ENCODE data around the gene DDX6.
"Not testable (repeated sequence)": the region's sequence is repeated elsewhere in the genome, so short reads cannot be mapped to it uniquely, and the experiment has no call there.

The DDX6 gene

DNA sequence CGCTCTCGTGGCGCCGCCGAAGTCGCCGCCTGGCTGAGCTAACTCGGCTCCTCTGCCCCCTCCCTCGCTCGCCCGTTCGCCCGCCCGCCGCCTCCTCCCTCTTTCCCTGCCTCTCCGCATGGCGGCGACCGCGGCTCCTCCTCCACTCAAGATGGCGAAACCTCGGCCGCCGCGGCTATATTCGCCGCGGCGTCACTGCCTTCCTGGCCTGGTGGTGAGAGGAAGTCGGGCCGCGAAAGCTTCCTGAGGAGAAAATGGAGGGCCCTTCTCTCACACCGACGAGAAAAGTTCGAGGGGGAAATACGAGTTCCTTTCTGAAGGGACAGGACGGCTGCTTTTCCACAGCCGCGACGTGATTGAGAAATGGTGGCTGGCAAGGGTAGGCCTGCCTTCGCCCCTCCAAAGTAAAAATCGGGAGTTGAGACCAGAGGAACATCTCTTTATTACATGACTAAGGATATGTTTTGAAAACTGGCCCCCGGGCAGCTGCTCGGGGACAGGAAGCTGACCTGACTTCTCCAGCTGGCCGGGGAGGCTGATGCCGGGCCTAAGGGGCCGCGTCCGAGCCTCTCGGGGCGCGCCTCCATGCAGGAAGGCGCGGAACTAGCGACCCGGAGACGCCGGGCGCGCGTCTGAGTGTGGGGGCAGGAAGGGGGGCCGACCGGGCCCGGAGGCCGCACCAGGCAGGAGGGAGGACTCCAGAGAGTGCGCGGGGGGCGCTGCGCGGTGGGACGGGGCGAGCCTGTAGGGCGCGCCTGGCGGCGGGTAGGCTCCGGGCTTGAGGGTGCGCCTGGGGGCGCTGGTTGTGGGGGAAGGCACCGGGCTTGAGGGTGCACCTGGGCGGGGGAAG lies at the start of gene DDX6:
TSS of gene DDX6 (minus strand) at position 54 of the 850 bp plus-strand sequence. CDS start 4,913 bp downstream, outside the sequence.
- peak; percentile 95 for DNase-seq (ENCODE audit: low spot score)

DNA sequence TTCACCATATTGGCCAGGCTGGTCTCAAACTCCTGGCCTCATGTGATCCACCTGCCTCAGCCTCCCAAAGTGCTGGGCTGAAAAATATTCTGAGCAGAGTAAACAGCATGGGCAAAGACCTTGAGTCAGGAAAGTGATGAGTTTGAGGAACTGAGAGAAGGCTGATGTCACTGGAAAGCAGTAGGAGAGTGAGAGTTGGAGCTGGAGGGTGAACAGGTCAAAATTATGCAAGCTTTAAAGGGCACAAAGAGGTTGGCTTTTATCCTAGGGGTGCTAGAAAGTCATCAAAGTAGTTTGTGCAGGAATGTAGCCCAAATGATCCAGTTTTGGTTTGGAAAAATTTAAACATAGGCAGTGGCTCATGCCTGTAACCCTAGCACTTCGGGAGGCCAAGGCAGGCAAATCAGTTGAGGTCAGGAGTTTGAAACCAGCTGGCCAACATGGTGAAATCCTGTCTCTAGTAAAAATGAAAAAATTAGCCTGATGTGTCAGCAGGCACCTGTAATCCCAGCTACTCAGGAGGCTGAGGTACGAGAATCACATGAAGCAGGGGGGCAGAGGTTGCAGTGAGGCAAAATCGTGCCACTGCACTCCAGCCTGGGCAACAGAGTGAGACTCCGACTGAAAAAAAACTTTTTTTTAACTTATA lies 48.1 kb upstream of the DDX6 start:
- no peak for DNase-seq (ENCODE audit: low spot score)

- no peak for DNase-seq (ENCODE audit: low spot score)
Measured at GRCh38 chr11:118837868-118838267, 46.9 kb upstream of the DDX6 start.

DNA sequence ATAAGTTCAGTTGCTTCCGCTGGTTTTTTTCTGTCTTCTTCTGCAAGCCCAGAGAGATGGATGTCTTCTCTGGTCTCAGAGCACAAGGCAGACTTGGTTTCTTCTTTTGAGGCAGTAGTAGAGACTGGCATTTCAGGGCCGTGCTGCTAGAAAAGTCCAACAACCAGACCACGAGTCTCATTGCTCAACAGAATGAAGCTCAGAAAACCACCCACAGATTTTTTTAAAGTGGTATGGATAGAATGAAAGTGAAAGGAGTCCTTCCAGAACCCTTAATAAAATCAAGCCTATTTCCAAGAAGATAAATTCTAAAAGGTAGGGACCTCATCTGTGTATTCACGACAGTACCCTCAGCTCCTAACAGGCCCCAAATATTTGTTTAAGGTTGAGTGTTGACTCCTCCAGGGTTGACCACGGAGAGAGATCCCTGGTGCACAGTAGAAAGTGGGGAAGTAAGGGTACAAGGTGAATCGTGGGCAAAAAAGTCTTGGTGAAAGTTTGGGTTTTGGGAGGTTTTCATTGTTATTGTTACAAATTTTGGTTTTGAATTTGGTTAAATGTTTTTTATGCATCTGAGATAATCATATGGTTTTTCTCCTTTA lies 43.6 kb upstream of the DDX6 start:
- no peak for DNase-seq (ENCODE audit: low spot score)

DNA sequence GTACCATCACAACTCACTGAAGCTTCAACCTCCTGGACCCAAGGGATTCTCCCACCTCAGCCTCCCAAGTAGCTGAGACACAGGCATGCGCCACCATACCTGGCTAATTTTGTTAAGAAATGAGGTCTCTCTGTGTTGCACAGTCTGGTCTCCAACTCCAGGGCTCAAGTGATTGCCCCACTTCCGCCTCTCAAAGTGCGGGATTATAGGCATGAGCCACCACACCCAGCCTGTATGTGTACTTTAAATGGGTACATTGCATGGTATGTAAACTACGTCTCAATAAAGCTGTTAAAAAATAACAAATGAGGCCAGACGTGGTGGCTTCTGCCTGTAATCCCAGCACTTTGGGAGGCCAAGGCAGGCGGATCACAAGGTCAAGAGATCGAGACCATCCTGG lies 36.2 kb upstream of the DDX6 start:
- DNase-seq (ENCODE audit: low spot score): no peak

- DNase-seq (ENCODE audit: low spot score): not testable (repeated sequence)
Measured at GRCh38 chr11:118822936-118823510, 32.1 kb upstream of the DDX6 start.

DNA sequence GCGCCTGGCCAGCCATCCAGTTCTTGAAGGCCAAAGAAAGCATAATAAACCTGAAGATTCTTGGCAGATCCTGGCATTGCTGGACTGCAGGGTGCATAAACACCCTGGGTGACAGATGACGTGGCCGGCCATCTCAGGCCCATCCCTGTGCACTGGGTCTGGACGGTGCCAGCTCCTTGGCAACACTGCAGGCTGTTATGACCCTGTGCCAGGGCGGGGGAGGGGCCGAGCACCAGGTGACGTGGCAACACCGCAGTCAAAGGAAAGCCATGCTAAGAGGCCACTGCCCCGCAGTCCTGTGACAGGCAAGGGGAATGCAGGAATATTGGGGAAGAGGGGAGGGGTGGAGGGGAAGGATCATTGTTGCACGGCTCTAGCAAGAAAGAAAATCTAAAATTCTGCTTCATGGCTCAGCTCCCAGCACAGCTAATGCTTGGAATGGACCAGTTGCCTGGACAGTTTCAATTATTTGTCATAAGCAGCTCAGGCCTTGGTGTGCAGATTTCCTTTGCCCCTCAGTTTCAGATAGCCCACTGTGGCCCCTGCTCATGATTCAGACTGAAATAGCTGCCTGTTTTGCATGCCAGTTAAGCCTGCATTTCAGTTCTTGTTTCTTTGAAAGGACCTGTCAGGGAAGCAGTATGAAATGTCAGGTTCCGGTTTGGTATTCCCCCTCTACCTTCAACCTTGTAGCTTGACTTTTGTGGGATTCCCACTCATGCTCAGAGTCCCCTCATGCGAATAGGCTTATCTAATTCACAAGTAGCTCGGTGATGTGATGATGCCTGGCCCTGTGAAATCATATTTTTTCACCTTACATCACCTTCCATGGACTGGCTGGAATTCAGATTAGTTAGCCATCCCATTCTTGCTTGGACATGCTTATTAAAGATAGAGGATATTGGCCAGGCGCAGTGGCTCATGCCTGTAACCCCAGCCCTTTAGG lies 29.7 kb upstream of the DDX6 start:
- peak; percentile 46 for DNase-seq (ENCODE audit: low spot score)

DNA sequence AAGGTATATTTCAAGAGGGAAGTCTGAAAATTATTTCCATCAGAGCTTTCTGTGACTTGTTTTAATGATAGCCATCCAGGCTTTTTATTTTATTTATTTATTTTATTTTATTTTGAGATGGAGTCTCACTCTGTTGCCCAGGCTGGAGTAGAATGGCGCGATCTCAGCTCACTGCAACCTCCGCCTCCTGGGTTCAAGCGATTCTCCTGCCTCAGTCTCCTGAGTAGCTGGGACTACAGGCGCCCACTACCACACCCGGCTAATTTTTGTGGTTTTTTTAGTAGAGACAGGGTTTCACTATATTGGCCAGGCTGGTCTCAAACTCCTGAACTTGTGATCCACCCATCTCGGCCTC lies 29.0 kb upstream of the DDX6 start:
- not testable (repeated sequence) for DNase-seq (ENCODE audit: low spot score)

- DNase-seq (ENCODE audit: low spot score): no peak
Measured at GRCh38 chr11:118819334-118820024, 28.5 kb upstream of the DDX6 start.

- DNase-seq (ENCODE audit: low spot score): no peak
Measured at GRCh38 chr11:118818130-118818529, 27.2 kb upstream of the DDX6 start.

DNA sequence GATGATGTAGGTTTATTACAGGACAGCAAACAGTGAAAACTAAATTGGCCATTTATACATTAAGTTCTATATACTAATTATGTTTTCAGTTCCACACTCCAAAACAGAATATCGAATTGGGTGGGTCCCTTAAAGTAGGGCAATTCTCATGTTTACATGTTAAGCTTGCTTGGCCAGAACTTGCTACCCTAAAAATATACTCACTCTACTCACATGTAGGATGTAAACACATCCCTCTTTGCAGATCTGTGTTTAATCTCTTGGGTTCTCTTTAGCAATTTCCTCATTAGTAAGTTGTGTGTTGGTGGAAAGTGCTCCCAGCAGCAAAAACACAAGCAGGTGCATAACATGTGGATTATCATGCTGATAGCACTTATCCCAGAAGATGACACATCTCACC lies 22.6 kb upstream of the DDX6 start:
- DNase-seq (ENCODE audit: low spot score): no peak

DNA sequence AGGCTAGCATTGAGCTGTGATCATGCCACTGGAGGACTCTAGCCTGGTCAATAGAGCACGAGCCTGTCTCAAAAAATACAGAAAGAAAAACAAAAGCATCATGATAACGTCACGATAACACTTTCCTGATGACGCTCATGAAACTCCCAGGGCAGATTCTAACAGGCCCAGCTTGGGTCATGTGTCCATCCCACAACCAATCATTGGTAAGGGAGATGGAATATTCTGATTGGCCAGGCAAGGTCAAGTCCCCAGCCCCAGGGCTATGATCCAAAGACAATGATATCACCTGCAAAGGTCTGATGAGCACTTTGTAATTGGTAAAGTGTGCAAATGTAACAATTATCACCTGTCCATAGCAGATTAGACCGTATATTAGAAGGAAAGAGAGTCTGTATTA lies 21.5 kb upstream of the DDX6 start:
- DNase-seq (ENCODE audit: low spot score): no peak

DNA sequence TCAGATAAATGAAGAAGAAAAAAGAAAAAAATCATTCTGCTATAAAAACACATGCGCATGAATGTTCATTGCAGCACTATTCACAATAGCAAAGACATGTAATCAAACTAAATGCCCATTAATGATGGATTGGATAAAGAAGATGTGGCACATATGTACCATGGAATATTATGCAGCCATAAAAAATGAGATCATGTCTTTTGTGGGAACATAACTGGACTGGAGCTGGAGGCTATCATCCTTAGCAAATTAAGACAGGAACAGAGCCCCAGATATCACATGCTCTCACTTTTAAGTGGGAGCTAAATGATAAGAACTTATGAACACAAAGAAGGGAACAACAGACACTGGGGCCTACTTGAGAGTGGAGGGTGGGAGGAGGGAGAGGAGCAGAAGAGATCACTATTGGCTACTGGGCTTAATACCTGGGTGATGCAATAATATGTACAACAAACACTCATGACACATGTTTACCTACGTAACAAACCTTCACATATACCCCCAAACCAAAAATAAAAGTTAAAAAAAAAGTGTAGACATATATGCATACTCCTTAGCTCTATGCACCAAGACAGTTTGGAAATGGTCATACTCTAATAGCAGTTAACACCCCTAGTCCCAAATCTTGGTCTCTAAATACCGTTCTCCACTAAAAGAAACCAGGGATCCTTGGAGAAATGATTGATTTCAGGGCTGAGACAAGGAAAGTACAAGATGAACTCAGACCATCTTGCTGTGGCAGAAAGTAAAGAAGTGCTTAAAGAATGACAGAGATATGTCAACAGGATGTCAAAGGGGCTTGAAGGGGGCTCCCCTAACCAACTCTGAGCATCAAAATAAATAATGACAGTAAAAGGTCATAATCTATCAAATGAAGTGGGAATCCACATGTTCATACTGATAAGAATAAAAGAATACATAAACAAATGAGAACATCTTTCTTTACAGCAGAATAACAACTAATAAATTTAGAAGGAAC lies 17.1 kb upstream of the DDX6 start:
- no peak for DNase-seq (ENCODE audit: low spot score)

DNA sequence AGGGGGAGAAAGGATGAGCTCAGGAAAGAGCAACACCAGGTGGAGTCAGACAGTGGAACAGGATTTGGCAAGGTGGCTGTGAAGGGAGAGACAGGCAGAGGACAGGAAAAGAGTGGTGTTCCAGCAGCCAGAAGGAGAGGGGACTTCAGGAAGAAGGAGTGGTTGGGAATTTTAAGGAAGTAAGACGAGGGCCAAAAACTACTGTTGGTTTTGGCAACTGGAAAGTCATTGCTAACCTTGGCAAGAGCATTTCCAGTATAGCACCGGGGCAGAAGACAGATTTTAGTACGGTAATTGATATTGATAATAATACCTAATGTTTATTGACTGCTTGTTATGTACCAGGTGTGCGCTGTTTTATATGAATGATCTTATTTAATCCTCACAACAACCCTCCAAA lies 15.4 kb upstream of the DDX6 start:
- no peak for DNase-seq (ENCODE audit: low spot score)

DNA sequence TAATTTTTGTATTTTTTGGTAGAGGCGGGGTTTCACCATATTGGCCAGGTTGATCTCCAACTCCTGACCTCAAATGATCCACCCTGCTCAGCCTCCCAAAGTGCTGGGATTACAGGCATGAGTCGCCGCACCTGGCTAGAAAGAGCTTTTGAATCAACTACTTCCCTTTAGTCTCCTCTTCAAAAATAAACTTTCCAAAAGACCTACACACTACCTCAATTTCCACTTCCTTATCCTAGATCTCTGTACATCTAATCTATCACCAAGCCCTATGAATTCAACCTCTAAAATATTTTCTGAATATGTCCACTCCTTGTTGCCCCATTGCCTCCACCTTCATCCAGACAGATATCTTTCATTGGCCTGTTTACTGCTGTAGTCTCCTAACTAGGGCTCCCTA lies 13.1 kb upstream of the DDX6 start:
- no peak for DNase-seq (ENCODE audit: low spot score)

GRCh38 chr11:118799372-118799771 lies 8.4 kb upstream of the DDX6 start:
- DNase-seq (ENCODE audit: low spot score): no peak

- DNase-seq (ENCODE audit: low spot score): no peak
Measured at GRCh38 chr11:118797510-118797909, 6.5 kb upstream of the DDX6 start.

- peak; percentile 93 for DNase-seq (ENCODE audit: low spot score)
Measured at GRCh38 chr11:118792570-118793124, 1.7 kb upstream of the DDX6 start.

DNA sequence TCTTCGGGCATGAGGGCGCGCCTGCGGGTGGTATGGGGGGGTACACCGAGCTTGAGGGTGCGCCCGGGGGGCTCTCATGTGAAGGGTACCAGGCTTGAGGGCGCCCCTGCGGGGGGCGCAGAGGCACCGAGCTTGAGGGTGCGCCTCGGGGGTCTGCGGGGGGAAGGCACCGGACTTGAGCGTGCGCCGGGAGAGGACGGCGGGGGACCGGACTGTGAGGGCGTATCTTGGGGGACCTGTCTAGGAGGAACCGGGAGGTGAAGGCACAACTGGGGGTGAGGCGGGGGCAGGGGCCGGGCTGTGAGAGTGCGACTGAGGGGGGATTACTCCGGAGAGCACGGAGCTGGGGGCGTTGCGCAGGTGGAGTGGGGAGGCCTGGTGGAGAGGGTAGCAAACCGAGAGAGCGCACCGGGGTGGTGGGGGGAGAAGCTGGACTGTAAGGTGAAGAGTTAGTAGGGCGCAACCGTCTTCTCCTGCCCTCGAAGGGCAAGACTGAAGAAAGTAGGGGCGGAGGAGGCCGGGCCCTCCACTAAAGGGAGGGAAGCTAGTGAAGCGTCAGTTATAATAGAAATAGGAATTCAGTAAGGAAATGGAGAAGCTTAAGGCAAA lies 1.1 kb upstream of the DDX6 start:
- DNase-seq (ENCODE audit: low spot score): peak; percentile 17

Measured in AG08396 (cell line).